HepG2 (cell line): Measurements from ENCODE around the gene OSBP. TPM values are rescaled to one million over a fixed set of nuclear protein-coding genes. Genes with fewer than 3 reads are reported as not detected.

ENCODE experiments used
- ATAC-seq: fragments of 200-7000 bp; cut with Tn5 transposase; 3 replicates; pipeline ENCODE4 v1.9.1; 2020; ENCODE audit warnings: mild to moderate bottlenecking, moderate library complexity
- BruUV-seq: library from RNA; stranded (reverse); fragments of 400-500 nt; replicated peaks from 2 replicates; lab custom pipeline; 2021; lab: Mats Ljungman, UMichigan
- CTCF ChIA-PET: fragments of 300-600 bp; formaldehyde crosslinking; extraction: SDS; loops from one replicate; lab custom pipeline; 2021; ENCODE audit warnings: low total read pairs, inconsistent platforms, low intra/inter-chr PET ratio; lab: Yijun Ruan, JAX
- POLR2A ChIA-PET: fragments of 350-600 bp; sonication (Branson Sonifier 250); formaldehyde crosslinking; loops from one replicate; lab custom pipeline; 2020; ENCODE audit warnings: antibody characterized with exemption, inconsistent platforms; lab: Yijun Ruan, JAX
- DNase-seq: peaks from one replicate; pipeline ENCODE4 v3.0.0-alpha.2; 2015; ENCODE audit warnings: low spot score
- FAIRE-seq: peaks from 3 replicates; lab custom pipeline; 2011; peaks lifted over from hg19 to GRCh38; lab: Jason Lieb, UNC
- H2AFZ ChIP-seq: one replicate; pipeline ENCODE4 v1.6.1; 2011; ENCODE audit warnings: low read length, inconsistent platforms
- H3K27ac ChIP-seq: fragments of 300-600 bp; 3 replicates; pipeline ENCODE4 v1.8.0; 2011; ENCODE audit warnings: mixed run types, mild to moderate bottlenecking, mixed read lengths, low read length, inconsistent platforms; ENCODE audit not compliant: insufficient read depth; ENCODE audit errors: extremely low read length
- H3K27me3 ChIP-seq, 2 experiments: fragments of 200-600 bp in 1 of 2; 2 replicates in 1 of 2; 3 replicates in 1 of 2; pipeline versions ENCODE4 v1.6.0 to v1.8.0; 2011; ENCODE audit warnings: low read length in 2 of 2, mild to moderate bottlenecking in 2 of 2, moderate library complexity in 2 of 2, inconsistent platforms in 1 of 2; ENCODE audit not compliant: insufficient read depth in 2 of 2, control insufficient read depth in 1 of 2
- H3K36me3 ChIP-seq, 2 experiments: fragments of 200-600 bp in 1 of 2; replicated peaks in 1 of 2; 2 replicates in 1 of 2; 3 replicates in 1 of 2; pipeline versions ENCODE4 v1.5.1 to v1.8.0; 2011; ENCODE audit warnings: low read length in 2 of 2, inconsistent platforms in 1 of 2; ENCODE audit not compliant: insufficient read depth in 2 of 2, control insufficient read depth in 1 of 2
- H3K4me1 ChIP-seq: 2 replicates; pipeline ENCODE4 v1.5.1; 2012; ENCODE audit warnings: low read length, inconsistent platforms; ENCODE audit not compliant: insufficient read depth
- H3K4me2 ChIP-seq: 2 replicates; pipeline ENCODE4 v1.6.0; 2011; ENCODE audit warnings: low read depth, low read length, inconsistent platforms
- H3K4me3 ChIP-seq, 3 experiments: fragments of 200-600 bp in 1 of 3; sonication (generic), shearing (Covaris generic) in 1 of 3; replicated peaks in 1 of 3; 2 replicates each; pipeline ENCODE4 v1.5.1; 2011 to 2016; ENCODE audit warnings: low read length in 3 of 3, inconsistent platforms in 2 of 3, low read depth in 2 of 3, mild to moderate bottlenecking in 2 of 3, control low read depth in 1 of 3, mixed read lengths in 1 of 3; ENCODE audit not compliant: insufficient read depth in 1 of 3
- H3K79me2 ChIP-seq: one replicate; pipeline ENCODE4 v1.6.1; 2011; ENCODE audit warnings: low read length, inconsistent platforms; ENCODE audit not compliant: insufficient read depth
- H3K9ac ChIP-seq: 2 replicates; pipeline ENCODE4 v1.6.0; 2011; ENCODE audit warnings: mild to moderate bottlenecking, low read depth, low read length, inconsistent platforms; ENCODE audit not compliant: insufficient read depth
- H3K9me3 ChIP-seq: 2 replicates; pipeline ENCODE4 v1.5.1; 2012; ENCODE audit warnings: mild to moderate bottlenecking, low read length
- H4K20me1 ChIP-seq: 2 replicates; pipeline ENCODE4 v1.6.0; 2011; ENCODE audit warnings: inconsistent platforms, mild to moderate bottlenecking, low read length, moderate library complexity; ENCODE audit not compliant: insufficient read depth
- ATM ChIP-seq: fragments of 450-650 bp; IDR thresholded peaks from 2 replicates; pipeline ENCODE4 v1.7.1; 2017; ENCODE audit warnings: mild to moderate bottlenecking, borderline replicate concordance
- DR1 ChIP-seq: sonication (generic); formaldehyde crosslinking; IDR thresholded peaks from 2 replicates; pipeline ENCODE4 v1.8.0; 2021; ENCODE audit warnings: mild to moderate bottlenecking, missing genetic modification reagents, inconsistent platforms
- DRAP1 ChIP-seq: IDR thresholded peaks from 2 replicates; pipeline ENCODE4 v1.6.1; 2016; ENCODE audit warnings: missing genetic modification reagents, missing compliant biosample characterization
- HMG20A ChIP-seq: IDR thresholded peaks from 2 replicates; pipeline ENCODE4 v1.6.1; 2016; ENCODE audit warnings: borderline replicate concordance
- KDM2A ChIP-seq: sonication (generic); formaldehyde crosslinking; IDR thresholded peaks from 2 replicates; pipeline ENCODE4 v1.4.0; 2020; ENCODE audit warnings: low read depth, missing genetic modification reagents, borderline replicate concordance
- MAFF ChIP-seq: IDR thresholded peaks from 2 replicates; pipeline ENCODE4 v1.6.1; 2011; ENCODE audit warnings: low read depth, low read length, improper control_type of control experiment
- PRDM10 ChIP-seq: sonication (generic); formaldehyde crosslinking; IDR thresholded peaks from 2 replicates; pipeline ENCODE4 v1.4.0; 2020; ENCODE audit warnings: low read depth, missing genetic modification reagents
- RARG ChIP-seq: sonication (generic); formaldehyde crosslinking; IDR thresholded peaks from 2 replicates; pipeline ENCODE4 v1.4.0; 2020; ENCODE audit warnings: low read depth, mild to moderate bottlenecking, missing genetic modification reagents
- ZBTB34 ChIP-seq: sonication (generic); formaldehyde crosslinking; IDR thresholded peaks from 2 replicates; pipeline ENCODE4 v1.8.0; 2022; ENCODE audit warnings: mild to moderate bottlenecking, missing genetic modification reagents
- ZNF343 ChIP-seq: sonication (generic); formaldehyde crosslinking; IDR thresholded peaks from 2 replicates; pipeline ENCODE4 v1.4.0; 2020; ENCODE audit warnings: mild to moderate bottlenecking, missing genetic modification reagents
- ZNF720 ChIP-seq: sonication (generic); formaldehyde crosslinking; IDR thresholded peaks from 2 replicates; pipeline ENCODE4 v1.4.0; 2020; ENCODE audit warnings: missing genetic modification reagents
- WGBS: methylation state at CpG from one replicate; pipeline ENCODE4 v1.1.6; 2017; ENCODE audit warnings: low lambda C conversion rate; 5-methylcytosine and 5-hydroxymethylcytosine counted together
- in situ Hi-C: cut with HindIII; loops from 2 replicates; pipeline ENCODE4 v1.10.0; 2017; ENCODE audit warnings: low pct_unique_long_range_greater_than_20kb; ENCODE audit not compliant: extremely low pct_ligation_motif_present
- intact Hi-C: fragments of 100-400 bp; cut with micrococcal nuclease; formaldehyde crosslinking; loops from one replicate; pipeline ENCODE4 v1.10.0; 2022; ENCODE audit not compliant: unreplicated experiment
- polyA plus RNA-seq, 8 experiments: library from polyadenylated mRNA; depleted of rRNA in 3 of 8; stranded (reverse) in 7 of 8; unstranded in 1 of 8; fragments of >200 nt; fragmentation: Illumina TruSeq in 4 of 8; extraction: Trizol in 4 of 8; gene quantifications; 2 replicates each; pipeline versions ENCODE4 v1.2.1 to v1.2.3, GENCODE V29; 2011 to 2016; ENCODE audit warnings: low read depth in 4 of 8, missing spikeins in 1 of 8, mixed read lengths in 1 of 8; ENCODE audit not compliant: insufficient read depth in 1 of 8
- total RNA-seq, 5 experiments: library from RNA; depleted of rRNA; stranded (reverse); fragments of >200 nt; fragmentation: Illumina TruSeq; extraction: Trizol; gene quantifications; 2 replicates each; pipeline ENCODE4 v1.2.3, GENCODE V29; 2016; ENCODE audit warnings: low read depth in 1 of 5
- TF ChIP-seq, protein P1 (sequence below): sonication (generic); formaldehyde crosslinking; IDR thresholded peaks from 2 replicates; pipeline ENCODE4 v1.5.1; 2020; ENCODE audit warnings: missing genetic modification reagents, mild to moderate bottlenecking, borderline replicate concordance
- TF ChIP-seq, protein P2 (sequence below): sonication (generic); formaldehyde crosslinking; IDR thresholded peaks from 2 replicates; pipeline ENCODE4 v1.5.0; 2020; ENCODE audit warnings: mild to moderate bottlenecking, missing genetic modification reagents

The OSBP gene
- total and polyA plus RNA-seq, 2 of the 13 experiments (the other 11 are each of a cell fraction or from before 2014, with no cell fraction given): 12.1 to 13.5 TPM

DNA sequence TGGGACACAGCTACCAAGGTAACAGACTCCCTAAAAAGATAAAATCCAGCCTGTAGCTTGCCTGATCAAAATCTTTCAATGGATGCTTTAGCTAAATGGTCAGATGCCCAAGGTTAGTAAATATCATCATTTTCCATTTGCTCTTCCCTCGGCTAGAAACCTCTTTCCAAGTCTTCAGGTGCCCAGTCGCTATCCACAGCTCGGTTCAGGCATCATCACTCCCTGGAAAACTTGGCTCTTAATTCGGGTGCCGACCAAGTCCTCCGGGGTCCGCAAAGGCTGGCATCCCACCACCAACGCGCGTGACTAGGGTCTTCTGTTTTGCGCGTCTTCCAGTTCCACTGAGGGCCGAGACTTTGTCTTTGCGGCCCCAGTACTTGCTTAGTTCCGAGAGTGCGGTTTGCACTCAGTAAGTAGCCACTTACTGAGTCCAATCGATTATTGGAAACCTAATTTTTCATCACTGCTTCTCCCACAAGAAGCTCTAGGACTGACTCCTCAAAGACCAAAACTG is 59.9 kb downstream of the OSBP start:
- BruUV-seq: TSS peak; percentile 79
- Histone ChIP-seq H3K4me1 (peaks cover 52% of the 10 kb centered on the region), H3K36me3 (no peaks in the 10 kb centered on the region), H3K79me2 (no peaks in the 10 kb centered on the region), H4K20me1 (no peaks in the 10 kb centered on the region), H3K27me3 (no peaks in the 10 kb centered on the region; a peak in 1 of 5 replicates), H3K27ac (peak overlapping the region; percentile 40), H2AFZ (peak overlapping the region; percentile 91), H3K9ac (peak overlapping the region; percentile 67), H3K4me2 (peak overlapping the region; percentile 86), H3K4me3 (peak overlapping the region; percentile 65 to 95 (median 79)), H3K9me3 (no peaks in the 10 kb centered on the region)
- CTCF ChIA-PET: no interaction called here
- intact Hi-C loops (no loop called here), in situ Hi-C loops (loop anchor here (5.0 kb wide), 1 partner anchor 112 kb away; the partner anchor contains the start of gene PATL1)
- under 1% methylated on average over 17 of the region's 17 CpGs for WGBS
- POLR2A ChIA-PET: interaction anchor here (1.2 to 2.4 kb wide), 3 partner anchors 10 to 200 kb away, joined by 3 to 11 read pairs (median 8); partner anchors contain the start of genes PATL1 and STX3
- no peak for FAIRE-seq
- no peak for ATAC-seq
- no peak for DNase-seq
- TF ChIP-seq ZBTB34 (CRISPR knock-in tag): 0 out of 2 replicates have a peak, but pooled peaks have one; percentile 8
- 0 out of 2 replicates have a peak, but pooled peaks have one; percentile 46 for TF ChIP-seq RARG (CRISPR knock-in tag)
- TF ChIP-seq PRDM10 (CRISPR knock-in tag): no peak
- TF ChIP-seq, protein P1, sequence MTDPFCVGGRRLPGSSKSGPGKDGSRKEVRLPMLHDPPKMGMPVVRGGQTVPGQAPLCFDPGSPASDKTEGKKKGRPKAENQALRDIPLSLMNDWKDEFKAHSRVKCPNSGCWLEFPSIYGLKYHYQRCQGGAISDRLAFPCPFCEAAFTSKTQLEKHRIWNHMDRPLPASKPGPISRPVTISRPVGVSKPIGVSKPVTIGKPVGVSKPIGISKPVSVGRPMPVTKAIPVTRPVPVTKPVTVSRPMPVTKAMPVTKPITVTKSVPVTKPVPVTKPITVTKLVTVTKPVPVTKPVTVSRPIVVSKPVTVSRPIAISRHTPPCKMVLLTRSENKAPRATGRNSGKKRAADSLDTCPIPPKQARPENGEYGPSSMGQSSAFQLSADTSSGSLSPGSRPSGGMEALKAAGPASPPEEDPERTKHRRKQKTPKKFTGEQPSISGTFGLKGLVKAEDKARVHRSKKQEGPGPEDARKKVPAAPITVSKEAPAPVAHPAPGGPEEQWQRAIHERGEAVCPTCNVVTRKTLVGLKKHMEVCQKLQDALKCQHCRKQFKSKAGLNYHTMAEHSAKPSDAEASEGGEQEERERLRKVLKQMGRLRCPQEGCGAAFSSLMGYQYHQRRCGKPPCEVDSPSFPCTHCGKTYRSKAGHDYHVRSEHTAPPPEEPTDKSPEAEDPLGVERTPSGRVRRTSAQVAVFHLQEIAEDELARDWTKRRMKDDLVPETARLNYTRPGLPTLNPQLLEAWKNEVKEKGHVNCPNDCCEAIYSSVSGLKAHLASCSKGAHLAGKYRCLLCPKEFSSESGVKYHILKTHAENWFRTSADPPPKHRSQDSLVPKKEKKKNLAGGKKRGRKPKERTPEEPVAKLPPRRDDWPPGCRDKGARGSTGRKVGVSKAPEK (CRISPR knock-in tag): no peak
- no peak for TF ChIP-seq ZNF720 (CRISPR knock-in tag)
- no peak for TF ChIP-seq DRAP1 (CRISPR knock-in tag)
- no peak for TF ChIP-seq KDM2A (CRISPR knock-in tag)
- no peak for TF ChIP-seq HMG20A (CRISPR knock-in tag)
- TF ChIP-seq, protein P2, sequence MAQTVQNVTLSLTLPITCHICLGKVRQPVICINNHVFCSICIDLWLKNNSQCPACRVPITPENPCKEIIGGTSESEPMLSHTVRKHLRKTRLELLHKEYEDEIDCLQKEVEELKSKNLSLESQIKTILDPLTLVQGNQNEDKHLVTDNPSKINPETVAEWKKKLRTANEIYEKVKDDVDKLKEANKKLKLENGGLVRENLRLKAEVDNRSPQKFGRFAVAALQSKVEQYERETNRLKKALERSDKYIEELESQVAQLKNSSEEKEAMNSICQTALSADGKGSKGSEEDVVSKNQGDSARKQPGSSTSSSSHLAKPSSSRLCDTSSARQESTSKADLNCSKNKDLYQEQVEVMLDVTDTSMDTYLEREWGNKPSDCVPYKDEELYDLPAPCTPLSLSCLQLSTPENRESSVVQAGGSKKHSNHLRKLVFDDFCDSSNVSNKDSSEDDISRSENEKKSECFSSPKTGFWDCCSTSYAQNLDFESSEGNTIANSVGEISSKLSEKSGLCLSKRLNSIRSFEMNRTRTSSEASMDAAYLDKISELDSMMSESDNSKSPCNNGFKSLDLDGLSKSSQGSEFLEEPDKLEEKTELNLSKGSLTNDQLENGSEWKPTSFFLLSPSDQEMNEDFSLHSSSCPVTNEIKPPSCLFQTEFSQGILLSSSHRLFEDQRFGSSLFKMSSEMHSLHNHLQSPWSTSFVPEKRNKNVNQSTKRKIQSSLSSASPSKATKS: no peak
- no peak for TF ChIP-seq ATM
- TF ChIP-seq MAFF: no peak
- no peak for TF ChIP-seq ZNF343 (CRISPR knock-in tag)
- TF ChIP-seq DR1 (CRISPR knock-in tag): no peak
